GM21447 (cell line): ENCODE data around the gene BPIFB2.
"Not testable (repeated sequence)": the region's sequence is repeated elsewhere in the genome, so short reads cannot be mapped to it uniquely, and the experiment has no call there.

Source experiments
- ATAC-seq: cut with Tn5 transposase; IDR thresholded peaks from one replicate; pipeline ENCODE4 v1.9.1; 2021; ENCODE audit not compliant: unreplicated experiment

BPIFB2 gene

DNA sequence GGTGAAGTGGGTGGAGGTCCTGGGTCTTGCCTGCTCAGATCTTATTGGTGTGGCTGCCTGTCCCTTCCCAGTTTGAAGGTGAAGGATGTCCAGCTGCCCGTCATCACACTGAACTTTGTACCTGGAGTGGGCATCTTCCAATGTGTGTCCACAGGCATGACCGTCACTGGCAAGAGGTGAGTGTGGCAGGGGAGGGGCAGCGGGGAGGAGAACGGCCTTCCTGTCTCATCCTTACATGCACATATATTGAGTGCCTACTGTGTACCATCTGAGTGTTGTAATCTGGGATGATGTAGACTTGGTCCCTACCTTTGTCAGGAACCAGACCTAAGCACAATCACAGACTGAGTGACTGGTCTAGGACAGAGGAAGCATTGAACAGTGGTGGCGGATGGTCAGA, 26.6 kb downstream of the BPIFB2 start:
- no peak for ATAC-seq

DNA sequence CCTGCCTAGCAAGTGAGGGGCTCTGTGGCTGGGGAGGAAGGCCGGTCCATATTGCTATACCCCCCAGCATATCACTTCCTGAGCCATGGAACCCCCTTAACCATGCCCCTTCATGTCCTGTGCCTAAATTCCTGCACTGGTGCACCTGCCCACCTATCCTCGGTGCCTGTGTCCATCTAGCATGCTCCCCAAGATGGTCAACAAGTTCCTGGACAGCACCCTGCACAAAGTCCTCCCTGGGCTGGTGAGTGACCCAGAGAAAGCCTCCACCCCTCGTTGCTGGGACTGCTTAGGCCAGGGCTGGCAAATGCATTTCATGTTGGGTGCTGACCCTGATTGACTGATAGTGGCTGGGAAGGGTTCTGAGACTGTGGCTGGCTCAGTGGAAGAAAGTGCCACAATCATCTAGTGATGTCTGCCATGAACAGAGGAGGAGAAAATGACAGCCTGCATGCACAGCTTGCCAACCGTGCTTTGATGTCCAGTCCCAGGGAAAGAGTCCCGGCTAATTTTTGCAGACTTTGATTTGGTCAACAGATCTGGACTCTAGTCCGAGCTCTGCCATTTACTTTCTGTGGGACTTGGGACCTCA, 27.5 kb downstream of the BPIFB2 start:
- no peak for ATAC-seq

DNA sequence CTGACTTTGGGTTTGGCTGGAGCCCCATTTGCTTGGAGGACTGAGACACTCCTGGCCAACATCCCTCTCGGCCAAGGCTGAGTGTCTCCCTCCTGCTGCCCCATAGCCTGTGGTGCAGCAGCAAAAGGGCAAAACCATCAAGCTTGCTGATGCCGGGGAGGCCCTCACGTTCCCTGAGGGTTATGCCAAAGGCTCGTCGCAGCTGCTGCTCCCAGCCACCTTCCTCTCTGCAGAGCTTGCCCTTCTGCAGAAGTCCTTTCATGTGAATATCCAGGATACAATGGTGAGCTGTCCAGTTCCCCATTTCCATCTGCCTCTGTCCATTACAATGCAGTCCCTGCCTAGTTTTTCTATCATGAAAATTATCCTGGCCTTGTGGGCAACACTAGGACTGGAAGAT, 30.0 kb downstream of the BPIFB2 start:
- no peak for ATAC-seq

DNA sequence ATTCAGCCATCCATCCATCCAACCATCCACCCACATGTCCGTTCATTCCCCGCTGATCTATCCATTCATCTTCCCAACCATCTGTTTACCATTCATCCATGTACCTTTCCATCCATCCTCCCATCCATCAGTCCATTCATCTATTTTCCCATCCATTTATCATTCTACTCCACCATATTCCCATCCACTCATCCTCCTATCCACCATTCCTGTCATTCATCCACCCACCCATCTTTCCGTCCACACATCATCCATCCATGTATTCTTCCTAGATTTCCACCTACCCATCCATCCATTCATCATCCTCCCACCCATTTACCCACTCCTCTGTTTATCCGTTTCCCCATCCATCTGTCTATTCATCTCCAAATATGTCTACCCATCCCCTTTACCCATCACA, 30.7 kb downstream of the BPIFB2 start:
- ATAC-seq, result no peak

DNA sequence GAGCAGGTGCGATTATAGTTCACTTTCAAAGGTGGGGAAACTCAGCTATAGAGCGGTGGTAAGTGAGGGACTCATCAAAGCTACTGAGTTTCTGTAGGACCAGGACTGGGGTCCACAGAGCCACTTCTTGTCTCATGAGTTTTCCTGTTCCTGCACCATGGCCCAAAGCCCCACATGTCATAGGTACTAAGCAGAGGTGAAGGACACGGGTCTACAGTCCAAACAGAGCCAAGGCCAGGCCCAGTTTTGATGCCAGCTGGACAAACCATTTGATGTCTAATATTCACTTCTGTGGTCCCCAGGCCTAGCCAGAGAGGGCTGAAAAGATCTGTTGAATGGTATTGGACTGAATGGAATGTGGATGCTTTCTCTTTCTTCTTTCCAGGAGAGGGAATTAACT, 34.9 kb downstream of the BPIFB2 start:
- no peak for ATAC-seq

DNA sequence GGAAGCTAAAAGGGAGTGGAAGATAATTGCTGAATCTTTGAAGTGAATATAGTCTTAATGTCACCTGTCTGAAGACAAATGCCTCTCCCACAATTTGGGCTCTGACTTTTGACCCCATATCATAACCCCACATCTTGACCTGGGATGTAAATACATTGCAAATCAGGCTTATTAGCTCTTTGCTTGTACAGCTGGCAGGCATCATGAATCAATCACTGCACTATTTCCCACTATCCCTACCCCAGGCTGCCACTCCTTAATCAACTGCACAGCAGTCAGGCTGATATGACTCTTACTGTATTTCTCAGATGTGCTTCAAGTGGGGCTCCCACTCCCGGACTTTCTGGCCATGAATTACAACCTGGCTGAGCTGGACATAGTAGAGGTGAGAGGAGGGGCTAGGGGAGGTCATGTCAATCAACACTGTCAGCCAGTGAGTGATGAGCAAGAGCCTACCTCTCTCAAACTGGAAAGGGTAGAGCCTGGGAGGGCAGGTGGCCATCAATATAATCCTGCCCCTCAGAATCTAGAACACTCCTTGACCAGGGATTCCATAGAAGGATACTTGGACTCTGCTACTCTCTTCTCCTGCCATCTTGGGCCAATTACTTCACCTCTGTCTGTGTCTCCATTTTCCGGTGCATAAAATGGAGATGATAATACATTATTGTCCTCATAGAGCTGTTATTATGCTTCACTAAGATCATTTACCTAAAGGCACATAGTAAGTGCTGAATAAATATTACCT, 35.7 kb downstream of the BPIFB2 start:
- ATAC-seq, result no peak

DNA sequence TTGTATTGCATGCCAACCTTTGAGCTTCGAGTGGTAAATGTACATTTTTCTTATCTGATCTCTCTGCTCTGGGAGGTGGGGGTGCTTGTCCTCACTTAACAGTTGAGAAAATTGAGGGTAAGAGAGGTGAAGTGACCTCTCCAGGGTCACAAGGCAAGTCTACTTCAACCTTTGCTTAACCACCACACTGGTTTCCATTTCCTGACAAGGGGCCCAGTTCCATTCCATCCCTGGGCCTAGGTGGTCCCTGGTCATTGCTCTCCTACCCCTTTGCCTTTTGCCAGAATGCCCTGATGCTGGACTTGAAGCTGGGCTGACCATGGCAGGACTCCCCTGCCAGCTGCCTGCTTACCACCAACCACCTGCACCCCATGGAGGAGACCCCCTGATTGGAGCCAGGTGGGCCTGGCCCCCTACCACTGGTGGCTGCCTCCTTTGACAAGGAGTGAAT, 36.3 kb downstream of the BPIFB2 start:
- ATAC-seq, result no peak

DNA sequence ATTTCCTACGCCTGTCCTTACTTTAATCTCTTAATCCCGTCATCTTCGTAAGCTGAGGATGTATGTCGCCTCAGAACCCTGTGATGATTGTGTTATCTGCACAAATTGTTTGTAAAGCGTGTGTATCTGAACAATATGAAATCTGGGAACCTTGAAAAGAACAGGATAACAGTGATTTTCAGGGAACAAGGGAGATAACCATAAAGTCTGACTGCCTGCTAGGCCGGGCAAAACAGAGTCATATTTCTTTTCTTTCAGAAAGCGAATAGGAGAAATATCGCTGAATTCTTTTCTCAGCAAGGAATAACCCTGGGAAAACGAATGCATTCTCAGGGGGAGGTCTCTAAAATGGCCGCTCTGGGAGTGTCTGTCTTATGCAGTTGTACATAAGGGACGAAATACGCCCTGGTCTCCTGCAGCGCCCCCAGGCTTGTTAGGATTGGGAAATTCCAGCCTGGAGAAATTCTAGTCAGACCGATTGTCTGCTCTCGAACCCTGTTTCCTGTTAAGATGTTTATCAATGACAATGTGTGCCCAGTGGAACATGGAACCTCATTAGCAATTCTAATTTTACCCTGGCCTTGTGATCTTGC, 37.7 kb downstream of the BPIFB2 start:
- not testable (repeated sequence) for ATAC-seq

DNA sequence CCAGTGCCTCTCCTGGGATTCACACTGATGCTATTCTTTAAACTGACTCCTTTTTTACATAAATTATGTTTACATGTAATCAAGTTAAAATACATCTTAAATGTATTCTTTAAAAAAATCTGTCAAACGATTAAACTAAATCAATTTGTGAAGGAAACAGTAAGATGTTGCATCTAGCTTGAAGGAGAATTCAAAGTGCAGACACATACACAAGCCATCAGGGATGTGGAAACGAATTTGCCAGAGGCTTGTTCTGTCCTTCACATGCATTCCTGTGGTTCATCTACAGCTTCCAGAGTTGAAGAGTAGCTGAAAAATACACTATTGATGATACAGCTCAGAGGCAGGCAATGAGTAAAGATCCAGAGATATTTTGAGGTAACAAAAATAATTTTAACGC, 38.9 kb downstream of the BPIFB2 start:
- no peak for ATAC-seq

DNA sequence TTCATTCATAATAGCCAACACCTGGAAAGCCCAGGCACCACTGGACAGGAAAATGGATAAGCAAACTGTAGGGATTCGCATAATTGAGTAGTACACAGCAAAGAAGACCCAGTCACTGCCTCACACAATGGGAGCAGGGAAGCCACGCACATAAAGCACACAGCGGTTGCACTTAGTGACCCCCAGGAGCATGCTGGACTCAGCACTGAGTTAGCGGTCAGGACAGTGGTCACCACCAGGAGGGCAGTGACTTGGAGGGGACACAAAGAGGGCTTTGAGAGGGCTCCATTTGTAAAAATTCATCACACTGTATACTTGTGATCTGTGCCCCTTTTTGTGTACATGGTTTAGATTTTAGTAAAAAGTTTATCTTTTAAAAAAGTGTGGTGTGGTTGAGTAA, 43.8 kb downstream of the BPIFB2 start:
- no peak for ATAC-seq

DNA sequence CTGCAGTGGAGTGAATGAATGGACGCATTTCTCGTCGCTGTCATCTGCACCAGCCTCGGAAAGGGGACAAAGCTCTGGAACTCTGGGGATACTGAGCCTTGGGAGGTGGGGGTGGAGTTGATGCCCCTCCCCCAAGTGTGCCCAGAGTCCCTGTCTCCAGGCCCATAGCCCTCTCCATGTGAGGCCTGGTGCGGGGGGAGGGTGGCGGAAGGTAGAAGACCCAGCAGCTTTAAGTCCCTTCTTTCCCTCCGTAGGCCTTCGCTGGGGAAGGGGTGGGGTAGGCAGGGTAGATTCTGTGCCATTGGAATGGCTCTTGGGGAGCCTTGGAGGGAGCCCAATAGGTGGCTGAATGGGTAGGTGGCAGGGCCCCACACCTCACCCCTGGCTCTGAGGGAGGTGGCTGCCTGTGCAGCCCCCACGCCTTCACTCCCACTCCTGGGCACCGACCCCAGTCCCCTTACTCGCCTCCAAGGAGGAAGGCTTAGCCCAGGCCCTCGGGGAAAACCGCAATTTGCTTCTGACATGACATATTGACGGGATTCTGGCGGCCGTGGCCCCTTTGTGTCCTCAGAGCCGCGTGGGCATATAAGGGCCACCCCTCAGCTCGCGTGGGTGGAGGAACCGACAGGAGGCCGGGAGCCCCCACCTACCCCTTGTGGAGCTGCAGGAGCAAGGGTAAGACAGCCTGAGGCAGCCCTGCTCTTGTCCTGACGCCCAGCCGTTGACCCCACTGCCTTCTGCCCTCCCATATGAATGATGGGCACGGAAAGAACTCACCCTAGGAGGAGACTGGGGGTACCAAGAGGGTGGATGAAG, 46.0 kb downstream of the BPIFB2 start, which contains the start of gene BPIFB3:
TSS of gene BPIFB3 (plus strand) at position 613 of the 816 bp plus-strand sequence. CDS start 1,533 bp downstream, outside the sequence.
- ATAC-seq, result no peak

DNA sequence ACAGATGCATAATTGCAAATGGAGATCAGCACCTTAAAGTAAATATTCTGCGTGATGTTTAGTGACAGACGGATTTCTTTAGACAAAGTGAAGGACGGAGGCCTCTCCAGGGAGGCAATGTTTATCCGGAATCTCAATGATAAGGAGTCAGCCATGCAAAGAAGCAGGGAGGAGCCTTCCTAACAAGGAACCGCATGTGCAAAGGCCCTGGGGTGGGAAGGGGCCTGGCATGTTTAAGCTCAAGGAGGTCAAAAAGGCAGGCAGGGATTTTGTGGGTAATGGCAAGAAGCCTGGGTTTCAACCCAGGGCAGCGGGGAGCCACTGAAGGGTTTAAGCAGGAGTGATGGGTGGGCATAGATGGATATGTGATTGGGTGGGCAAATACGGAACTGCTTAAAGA, 46.9 kb downstream of the BPIFB2 start:
- no peak for ATAC-seq

DNA sequence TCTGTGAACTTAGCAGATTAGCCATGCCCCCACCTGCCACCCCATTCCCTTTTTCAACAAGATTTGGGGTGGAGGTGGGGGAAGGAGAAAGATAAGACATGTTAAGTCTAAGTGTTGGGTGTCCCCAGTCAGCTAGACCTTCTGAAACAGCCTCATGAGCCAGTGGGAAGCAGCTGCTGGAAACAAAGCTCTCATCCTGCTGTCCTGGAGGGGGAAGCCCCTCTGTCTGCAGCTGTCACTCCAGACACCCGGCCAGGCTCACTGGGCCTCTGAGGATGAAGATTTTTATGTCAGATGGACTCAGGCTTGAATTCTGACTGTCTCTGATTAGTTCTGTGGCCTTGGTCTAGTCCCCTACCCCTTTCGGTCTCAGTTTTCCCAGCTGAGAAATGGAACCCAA, 47.3 kb downstream of the BPIFB2 start:
- ATAC-seq, result no peak

DNA sequence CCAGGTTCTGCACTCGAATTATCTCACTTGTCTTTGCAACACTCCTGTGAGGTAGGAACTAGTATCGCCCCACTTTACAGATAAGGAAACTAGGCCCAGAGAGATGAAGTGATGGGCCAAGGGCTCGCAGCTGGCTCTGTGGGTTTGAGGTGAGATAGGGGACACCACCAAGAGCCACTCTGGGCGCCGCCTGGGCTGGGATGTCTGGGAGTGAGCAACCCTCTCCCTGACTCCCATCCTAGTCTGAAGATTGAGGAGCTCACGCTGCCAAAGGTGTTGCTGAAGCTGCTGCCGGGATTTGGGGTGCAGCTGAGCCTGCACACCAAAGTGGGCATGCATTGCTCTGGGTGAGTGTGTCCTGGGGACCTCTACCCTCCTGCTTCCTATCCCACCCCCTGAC, 51.6 kb downstream of the BPIFB2 start:
- ATAC-seq, result no peak

DNA sequence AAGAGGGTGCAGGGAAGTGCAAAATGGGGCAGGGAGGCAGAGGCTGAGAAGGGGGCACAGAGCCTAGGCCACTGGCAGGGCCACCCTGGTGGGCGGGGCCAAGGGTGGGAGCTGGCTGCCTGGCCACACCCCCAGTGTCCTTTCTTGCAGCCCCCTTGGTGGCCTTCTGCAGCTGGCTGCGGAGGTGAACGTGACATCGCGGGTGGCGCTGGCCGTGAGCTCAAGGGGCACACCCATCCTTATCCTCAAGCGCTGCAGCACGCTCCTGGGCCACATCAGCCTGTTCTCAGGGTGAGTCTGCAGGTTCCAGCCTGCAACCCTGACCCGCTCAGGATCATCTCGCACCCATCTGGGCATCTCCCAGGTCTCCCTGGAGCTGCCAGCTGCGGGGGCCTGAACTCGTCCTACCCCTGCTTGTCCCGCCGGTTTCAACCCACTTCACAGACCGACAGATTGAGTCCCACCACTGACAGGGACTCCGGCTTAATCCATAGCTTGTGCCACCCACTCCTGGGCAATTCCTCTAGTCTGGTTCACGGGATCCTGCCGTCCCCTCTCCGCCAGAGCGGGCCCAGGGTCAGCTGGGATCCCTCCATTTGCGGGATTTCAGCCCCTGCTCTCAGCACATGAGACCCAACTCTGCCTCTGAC, 52.4 kb downstream of the BPIFB2 start:
- ATAC-seq, result no peak

DNA sequence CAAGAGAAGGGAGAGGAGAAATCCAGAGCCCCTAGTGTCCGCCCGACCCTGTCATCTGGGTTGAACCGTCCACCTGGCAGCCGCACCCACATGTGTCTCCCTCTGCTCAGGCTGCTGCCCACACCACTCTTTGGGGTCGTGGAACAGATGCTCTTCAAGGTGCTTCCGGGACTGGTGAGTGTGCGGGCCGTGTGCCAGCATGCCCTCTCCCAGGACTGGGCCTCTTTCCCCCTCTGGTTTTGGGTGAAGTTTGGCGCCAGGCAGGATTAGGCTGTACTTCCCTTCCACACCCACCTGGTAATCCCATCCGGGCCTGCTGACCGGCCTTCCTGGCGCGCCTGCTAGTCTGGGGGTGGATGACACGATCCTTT, 54.1 kb downstream of the BPIFB2 start:
- no peak for ATAC-seq

DNA sequence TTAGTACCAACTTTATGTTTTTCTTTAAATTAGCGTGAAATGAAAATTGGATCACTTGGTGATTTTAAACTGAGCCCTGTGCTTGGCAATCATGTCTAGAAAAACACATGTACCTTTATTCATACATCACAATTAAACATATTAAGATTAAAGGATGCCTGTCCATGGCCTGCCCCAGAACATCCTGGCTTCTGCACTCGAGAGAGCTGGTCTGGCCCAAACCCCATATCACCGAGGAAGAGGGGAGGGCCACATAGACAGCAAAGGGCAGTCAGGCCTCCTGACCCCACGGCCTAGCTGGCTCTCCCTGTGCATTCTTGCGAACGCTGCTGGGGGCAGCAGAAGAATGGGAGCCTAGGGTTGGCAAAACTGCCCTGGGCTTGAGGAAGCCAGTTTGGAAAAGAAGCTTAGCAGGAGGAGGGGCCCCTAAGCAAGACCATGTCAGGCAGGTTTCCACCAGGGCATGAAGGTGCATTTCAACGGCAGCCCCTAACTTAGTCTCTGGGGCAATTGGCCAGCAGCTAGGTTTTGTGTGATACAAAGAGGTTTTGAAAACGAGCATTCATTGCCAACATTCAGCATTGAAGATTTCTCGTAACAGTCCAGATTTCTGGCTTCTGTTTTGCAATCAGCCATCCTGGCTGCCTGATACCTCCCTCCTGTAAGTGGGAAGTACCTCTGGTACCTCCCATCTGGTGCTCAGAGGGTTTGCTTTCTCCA, 54.8 kb downstream of the BPIFB2 start:
- ATAC-seq, result no peak

DNA sequence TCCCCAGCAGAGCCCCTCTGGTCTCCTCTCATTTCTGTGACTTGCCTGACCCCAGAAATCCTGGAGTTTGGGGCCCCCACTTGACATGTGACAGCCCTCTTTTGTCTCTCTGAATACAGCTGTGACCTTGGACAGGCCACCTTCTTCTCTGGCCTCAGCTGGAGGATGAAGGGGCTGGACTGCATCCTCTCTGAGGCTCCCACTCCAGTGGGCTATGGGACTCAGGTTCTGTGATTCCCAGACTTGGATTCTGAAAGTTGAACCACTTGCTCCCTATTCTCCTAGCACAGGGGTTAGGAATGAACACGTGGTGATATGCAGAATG, 55.3 kb downstream of the BPIFB2 start:
- ATAC-seq, result no peak

DNA sequence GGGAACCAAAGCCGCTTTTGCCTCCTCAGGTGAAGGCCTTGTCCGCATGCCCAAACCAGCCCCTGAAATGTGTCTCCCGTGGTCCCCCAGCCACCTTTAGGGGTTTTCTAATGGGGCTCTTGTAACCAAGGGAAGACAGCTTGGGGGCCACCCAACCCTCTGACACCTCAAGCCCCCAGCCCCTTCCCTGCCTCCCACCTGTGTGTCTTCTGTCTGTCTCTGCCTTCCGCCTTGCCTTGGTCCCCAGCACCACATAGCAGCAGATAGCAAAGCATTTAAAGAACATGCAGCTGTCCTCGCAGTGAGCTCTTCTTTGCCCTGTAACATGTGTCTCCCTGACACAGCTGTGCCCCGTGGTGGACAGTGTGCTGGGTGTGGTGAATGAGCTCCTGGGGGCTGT, 55.8 kb downstream of the BPIFB2 start:
- no peak for ATAC-seq

DNA sequence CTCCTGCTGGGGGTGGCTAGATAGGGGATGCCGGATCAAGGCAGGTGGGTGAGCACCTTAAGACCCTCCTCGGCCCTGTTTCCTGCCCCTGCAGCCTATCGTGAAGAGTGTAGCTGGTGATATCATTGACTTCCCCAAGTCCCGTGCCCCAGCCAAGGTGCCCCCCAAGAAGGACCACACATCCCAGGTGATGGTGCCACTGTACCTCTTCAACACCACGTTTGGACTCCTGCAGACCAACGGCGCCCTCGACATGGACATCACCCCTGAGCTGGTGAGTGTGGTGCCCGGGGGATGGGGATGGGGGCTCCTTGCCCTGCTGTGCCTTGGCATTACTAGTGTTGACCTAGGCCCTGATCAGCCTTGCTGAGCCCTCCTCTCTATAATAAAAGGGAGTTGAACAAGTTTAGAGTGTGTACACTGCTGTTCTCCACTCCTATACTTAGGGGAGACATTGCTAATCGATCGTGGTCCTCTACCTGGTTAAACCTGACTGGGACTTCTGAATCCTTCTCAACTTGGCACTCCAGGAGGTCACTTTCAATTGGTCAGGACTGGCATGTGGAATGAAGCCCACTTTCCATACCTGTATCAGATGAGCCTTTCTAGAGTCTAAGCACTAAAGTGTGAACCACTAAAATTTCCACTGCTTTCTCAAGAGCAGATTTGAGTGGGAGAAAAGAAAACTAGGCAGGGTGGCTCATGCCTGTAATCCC, 57.2 kb downstream of the BPIFB2 start:
- ATAC-seq, result no peak
